Activated CD4-positive, alpha-beta T cell treated with anti-CD3 and anti-CD28 coated beads, Interleukin-2, amount 10 ng/mL, durations not matched to agents 7 days and 5 days (primary cell): ENCODE data around the gene RSRC1. TPM values are rescaled to one million over a fixed set of nuclear protein-coding genes. Genes with fewer than 3 reads are reported as not detected.

ENCODE experiments used
- CTCF ChIA-PET: fragments of 350-600 bp; sonication (Branson Sonifier 250); formaldehyde crosslinking; loops from one replicate; lab custom pipeline; 2021; ENCODE audit warnings: antibody characterized with exemption; lab: Charles Lee
- POLR2A ChIA-PET: fragments of 350-600 bp; sonication (Branson Sonifier 250); formaldehyde crosslinking; loops from one replicate; lab custom pipeline; 2021; ENCODE audit warnings: antibody characterized with exemption; lab: Charles Lee
- DNase-seq: peaks from one replicate; pipeline ENCODE4 v3.0.0-alpha.2; 2020
- H3K27ac Mint-ChIP-seq: one replicate; pipeline ENCODE4 v1.8.0; 2021; ENCODE audit warnings: mild to moderate bottlenecking, moderate library complexity, mixed read lengths
- H3K27me3 Mint-ChIP-seq: one replicate; pipeline ENCODE4 v1.8.0; 2021; ENCODE audit warnings: mixed read lengths
- H3K36me3 Mint-ChIP-seq: one replicate; pipeline ENCODE4 v1.8.0; 2021; ENCODE audit warnings: low read depth, mixed read lengths
- H3K4me1 Mint-ChIP-seq: one replicate; pipeline ENCODE4 v1.8.0; 2021; ENCODE audit warnings: mixed read lengths
- H3K4me3 Mint-ChIP-seq: one replicate; pipeline ENCODE4 v1.8.0; 2021; ENCODE audit warnings: mild to moderate bottlenecking, moderate library complexity, mixed read lengths
- H3K9me3 Mint-ChIP-seq: one replicate; pipeline ENCODE4 v1.8.0; 2021; ENCODE audit warnings: mixed read lengths
- total RNA-seq, 2 experiments: library from RNA; stranded (reverse); gene quantifications; one replicate each; pipeline ENCODE4 v1.2.3, GENCODE V29; 2021

The RSRC1 gene
- total RNA-seq, 2 experiments from 2014 or later, result 41.3 to 46.1 TPM

DNA sequence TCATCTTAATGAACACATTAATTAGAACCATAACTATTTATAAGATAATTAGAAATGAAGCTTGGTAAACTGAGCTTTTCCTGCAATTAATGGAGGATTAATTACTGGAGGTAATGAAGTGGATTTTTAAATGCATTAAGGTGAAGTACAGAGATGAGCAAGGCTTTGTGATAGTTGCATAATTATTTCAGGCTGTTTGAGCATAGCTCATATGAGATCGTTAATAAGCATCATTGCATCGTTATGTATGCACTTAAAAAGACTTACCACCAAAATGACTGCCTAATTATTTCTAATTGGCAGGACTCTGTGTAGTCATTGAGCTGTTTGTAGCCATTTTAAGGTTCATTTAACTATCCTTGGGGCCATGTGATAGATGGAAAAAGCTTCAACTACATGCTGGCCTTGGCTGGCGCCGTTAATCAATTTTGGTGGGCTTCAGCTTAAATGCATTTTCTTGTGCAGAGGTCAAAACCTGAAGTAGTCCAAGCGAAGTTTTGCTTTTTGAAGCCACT is 55.3 kb downstream of the RSRC1 start:
- Mint-ChIP-seq H3K9me3 (no peaks in the 10 kb centered on the region), H3K27me3 (no peaks in the 10 kb centered on the region), H3K27ac (no peak overlapping the region), H3K36me3 (peaks cover 4% of the 10 kb centered on the region), H3K4me3 (no peak overlapping the region), H3K4me1 (peaks cover 7% of the 10 kb centered on the region)
- DNase-seq, result no peak
- POLR2A ChIA-PET, result no interaction called here
- CTCF ChIA-PET, result no interaction called here

DNA sequence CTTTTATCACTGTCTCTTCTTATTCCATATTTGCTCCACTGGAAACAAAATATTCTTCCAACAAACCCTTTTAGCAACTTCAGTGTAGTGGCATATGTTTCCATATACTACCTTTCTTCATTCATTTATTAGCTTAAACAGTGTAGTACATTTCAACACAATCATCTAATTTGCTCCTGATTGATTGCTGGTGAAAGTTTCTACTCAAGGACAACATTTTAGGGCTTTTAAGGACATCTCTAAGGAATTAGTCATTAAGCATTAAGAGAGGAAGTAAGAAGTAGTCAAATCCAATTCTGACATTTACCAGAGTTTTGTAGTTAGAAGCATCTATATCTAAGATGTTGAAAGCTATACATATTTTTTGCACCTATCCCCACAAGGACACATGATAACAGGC is 55.8 kb downstream of the RSRC1 start:
- ChIA-PET CTCF (no interaction called here), POLR2A (no interaction called here)
- no peak for DNase-seq
- H3K4me1 Mint-ChIP-seq, result peaks cover 7% of the 10 kb centered on the region
- no peak overlapping the region for H3K27ac Mint-ChIP-seq
- peaks cover 5% of the 10 kb centered on the region for H3K36me3 Mint-ChIP-seq
- no peak overlapping the region for H3K4me3 Mint-ChIP-seq
- H3K27me3 Mint-ChIP-seq, result no peaks in the 10 kb centered on the region
- no peaks in the 10 kb centered on the region for H3K9me3 Mint-ChIP-seq

DNA sequence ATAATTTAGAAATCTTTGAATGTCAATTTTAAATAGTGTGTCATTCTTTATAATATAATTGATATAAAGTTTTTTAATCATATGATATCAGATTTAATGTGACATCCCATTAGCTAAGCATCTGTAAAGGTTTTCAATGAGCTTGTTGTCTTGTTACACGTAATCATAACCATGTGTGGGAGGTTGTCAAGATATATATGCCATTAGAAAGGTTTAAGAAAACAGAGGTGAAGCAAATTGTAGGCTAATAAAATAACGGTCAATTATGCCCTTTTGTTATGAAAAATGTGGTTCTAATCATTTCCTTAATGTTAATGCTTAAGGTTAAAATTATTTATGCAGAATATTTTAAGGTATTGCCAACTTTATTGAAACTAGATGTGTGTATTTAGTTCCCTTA is 56.3 kb downstream of the RSRC1 start:
- ChIA-PET POLR2A (no interaction called here), CTCF (no interaction called here)
- H3K27ac Mint-ChIP-seq, result no peak overlapping the region
- no peak for DNase-seq
- H3K27me3 Mint-ChIP-seq, result no peaks in the 10 kb centered on the region
- no peak overlapping the region for H3K4me3 Mint-ChIP-seq
- H3K9me3 Mint-ChIP-seq, result no peaks in the 10 kb centered on the region
- H3K4me1 Mint-ChIP-seq, result peaks cover 7% of the 10 kb centered on the region
- peaks cover 5% of the 10 kb centered on the region for H3K36me3 Mint-ChIP-seq

DNA sequence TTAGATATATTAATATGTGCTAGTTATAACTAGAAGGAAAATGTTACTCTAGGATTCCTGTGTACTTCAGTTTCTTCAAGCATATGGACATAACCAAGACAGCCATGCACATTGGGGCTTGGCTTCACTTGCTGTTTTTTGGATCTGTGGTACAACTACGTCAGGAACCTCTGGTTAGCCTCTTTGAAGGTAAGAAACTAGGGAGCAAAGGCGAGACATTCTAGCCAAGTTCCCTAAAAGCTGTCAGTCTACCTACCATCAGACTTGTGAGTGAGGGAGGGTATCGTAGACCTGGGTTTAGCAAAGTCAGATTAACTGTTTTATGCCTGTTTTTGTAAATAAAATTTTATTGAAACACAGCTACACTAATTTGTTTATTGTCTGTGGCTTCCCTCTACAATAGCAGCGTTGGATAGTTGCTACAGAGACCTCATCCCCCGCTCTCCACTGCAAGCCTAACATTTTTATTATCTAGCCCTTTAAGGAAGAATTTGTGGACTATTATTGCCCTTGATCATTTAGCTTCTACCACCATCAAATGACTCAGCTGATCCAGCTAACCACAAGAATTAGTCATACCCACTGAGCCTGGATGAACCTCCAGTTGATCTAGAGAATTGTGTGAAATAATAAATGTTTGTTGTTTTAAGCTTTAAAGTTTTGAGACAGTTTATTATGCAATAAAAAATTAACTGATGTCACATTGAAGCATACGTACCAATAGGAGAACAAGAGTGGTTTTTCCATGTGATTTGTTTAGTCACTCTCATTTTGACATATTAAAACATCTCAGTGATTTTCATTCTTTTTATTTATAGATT is 58.1 kb downstream of the RSRC1 start:
- DNase-seq, result no peak
- POLR2A ChIA-PET, result no interaction called here

DNA sequence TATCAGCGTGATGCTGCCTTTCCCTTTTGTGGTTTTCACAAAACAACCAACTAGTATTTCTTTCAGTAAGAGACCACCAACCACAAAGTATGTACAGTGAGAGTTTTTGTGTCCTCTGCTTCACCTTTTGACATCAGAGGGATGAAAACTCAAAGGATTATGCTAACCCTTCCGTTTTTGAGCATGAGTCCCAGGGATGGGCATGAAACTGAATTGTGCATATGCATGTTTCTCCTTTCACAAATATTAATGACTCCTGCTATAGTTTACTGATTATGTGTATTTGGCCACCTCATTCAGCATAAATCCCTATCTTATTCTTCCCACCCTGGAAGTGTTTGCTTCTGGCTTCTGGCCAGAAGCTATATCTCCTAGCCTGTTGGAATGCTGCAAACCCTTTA is 59.2 kb downstream of the RSRC1 start:
- DNase-seq, result no peak
- no peak overlapping the region for H3K27ac Mint-ChIP-seq
- ChIA-PET CTCF (no interaction called here), POLR2A (no interaction called here)
- no peaks in the 10 kb centered on the region for H3K9me3 Mint-ChIP-seq
- H3K4me1 Mint-ChIP-seq, result peaks cover 7% of the 10 kb centered on the region
- H3K27me3 Mint-ChIP-seq, result no peaks in the 10 kb centered on the region
- H3K36me3 Mint-ChIP-seq, result peaks cover 2% of the 10 kb centered on the region
- no peak overlapping the region for H3K4me3 Mint-ChIP-seq

More for the DNA sequence above, 58.1 kb downstream of the RSRC1 start:
- CTCF ChIA-PET, result interaction anchor here (0.9 kb wide), 1 partner anchor 36 kb away, joined by 3 read pairs; no protein-coding TSS in a partner anchor
- Mint-ChIP-seq H3K4me3 (no peak overlapping the region), H3K9me3 (no peaks in the 10 kb centered on the region), H3K4me1 (peaks cover 7% of the 10 kb centered on the region), H3K27me3 (no peaks in the 10 kb centered on the region), H3K36me3 (peaks cover 2% of the 10 kb centered on the region), H3K27ac (no peak overlapping the region)

DNA sequence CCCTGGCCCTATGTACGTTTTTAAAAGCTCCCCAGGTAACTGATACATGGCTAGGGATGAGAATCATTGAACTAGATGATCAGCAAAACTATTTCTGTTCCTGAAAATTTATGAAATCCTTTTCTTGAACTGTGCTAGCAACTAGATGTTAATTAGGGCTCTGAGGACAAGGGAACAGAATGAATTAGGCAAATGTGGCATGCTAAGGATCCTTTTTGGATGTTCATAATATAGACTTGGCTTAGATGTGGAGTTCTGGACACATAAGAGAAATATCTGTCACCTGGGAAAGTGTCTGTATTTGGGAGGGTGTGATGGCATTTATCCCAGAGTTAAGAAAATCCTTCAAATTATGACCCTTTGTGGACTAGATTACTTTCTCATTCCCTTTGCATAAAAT is 71.2 kb downstream of the RSRC1 start:
- H3K36me3 Mint-ChIP-seq, result peaks cover 2% of the 10 kb centered on the region
- no peaks in the 10 kb centered on the region for H3K4me1 Mint-ChIP-seq
- ChIA-PET POLR2A (no interaction called here), CTCF (no interaction called here)
- DNase-seq, result no peak
- H3K27me3 Mint-ChIP-seq, result no peaks in the 10 kb centered on the region
- H3K27ac Mint-ChIP-seq, result no peak overlapping the region
- no peak overlapping the region for H3K4me3 Mint-ChIP-seq
- peaks cover 11% of the 10 kb centered on the region for H3K9me3 Mint-ChIP-seq

DNA sequence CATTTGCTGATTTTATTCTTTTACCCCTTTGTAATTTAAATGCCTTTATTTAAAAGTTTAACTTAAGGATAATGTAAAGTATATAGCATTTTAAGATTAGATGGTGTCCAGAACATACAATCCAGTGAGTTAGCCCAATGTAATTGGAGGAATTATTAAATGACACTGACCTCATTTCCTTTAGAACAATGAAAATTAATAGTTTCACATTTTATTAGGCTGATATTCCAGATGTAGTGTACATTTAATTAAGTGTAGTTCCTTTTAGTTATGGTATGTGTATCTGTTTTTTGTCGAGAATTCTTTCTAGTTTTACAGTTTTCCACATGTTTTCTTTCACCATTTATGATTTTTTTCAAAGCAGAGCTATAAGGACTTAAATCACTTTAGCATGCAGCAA is 75.8 kb downstream of the RSRC1 start:
- Mint-ChIP-seq H3K4me3 (no peak overlapping the region), H3K27ac (no peak overlapping the region), H3K27me3 (no peaks in the 10 kb centered on the region), H3K4me1 (no peaks in the 10 kb centered on the region), H3K9me3 (peaks cover 2% of the 10 kb centered on the region), H3K36me3 (no peaks in the 10 kb centered on the region)
- ChIA-PET POLR2A (no interaction called here), CTCF (no interaction called here)
- DNase-seq, result no peak

DNA sequence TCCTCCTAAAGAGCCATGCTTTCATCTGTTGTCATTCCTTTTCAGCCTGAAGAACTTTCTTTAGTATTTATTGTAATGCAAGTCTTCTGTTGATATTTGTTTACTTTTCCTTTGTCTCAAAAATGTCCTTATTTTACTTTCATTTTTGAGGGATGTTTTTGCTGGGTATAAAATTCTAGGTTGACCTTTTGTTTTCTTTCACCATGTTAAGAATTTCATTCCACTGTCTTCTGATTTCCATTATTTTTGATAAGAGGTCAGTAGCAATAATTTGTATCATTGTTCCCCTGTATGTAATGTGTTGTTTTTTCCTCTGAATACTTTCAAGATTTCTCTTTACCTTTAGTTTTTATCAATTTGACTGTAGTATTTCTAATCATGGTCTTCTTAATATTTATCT is 91.1 kb downstream of the RSRC1 start:
- ChIA-PET CTCF (no interaction called here), POLR2A (no interaction called here)
- Mint-ChIP-seq H3K4me3 (no peak overlapping the region), H3K9me3 (peaks cover 36% of the 10 kb centered on the region), H3K36me3 (peaks cover 39% of the 10 kb centered on the region), H3K27ac (no peak overlapping the region), H3K4me1 (no peaks in the 10 kb centered on the region), H3K27me3 (no peaks in the 10 kb centered on the region)
- DNase-seq, result no peak

DNA sequence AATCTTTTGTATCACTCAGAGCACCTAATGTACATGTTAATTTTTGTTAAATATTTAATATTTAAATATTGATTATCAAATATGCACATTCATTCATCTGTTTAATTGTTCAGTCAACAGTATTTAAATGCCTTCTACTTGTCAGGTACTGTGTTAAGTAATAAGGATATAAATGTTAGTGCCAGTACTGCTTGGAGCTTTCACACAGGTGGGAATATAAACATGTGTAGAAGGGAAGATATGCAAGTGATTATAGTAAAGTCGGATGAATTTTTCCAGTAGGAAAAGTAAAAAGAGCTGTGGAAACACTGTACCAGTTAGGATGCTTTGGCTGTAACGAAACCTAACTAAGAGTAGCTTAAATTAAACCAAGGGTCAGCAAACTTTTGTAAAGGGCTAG is 95.4 kb downstream of the RSRC1 start:
- no peak for DNase-seq
- POLR2A ChIA-PET, result no interaction called here
- CTCF ChIA-PET, result no interaction called here
- Mint-ChIP-seq H3K27me3 (no peaks in the 10 kb centered on the region), H3K4me1 (no peaks in the 10 kb centered on the region), H3K27ac (no peak overlapping the region), H3K9me3 (peaks cover 13% of the 10 kb centered on the region), H3K36me3 (peaks cover 29% of the 10 kb centered on the region), H3K4me3 (no peak overlapping the region)

DNA sequence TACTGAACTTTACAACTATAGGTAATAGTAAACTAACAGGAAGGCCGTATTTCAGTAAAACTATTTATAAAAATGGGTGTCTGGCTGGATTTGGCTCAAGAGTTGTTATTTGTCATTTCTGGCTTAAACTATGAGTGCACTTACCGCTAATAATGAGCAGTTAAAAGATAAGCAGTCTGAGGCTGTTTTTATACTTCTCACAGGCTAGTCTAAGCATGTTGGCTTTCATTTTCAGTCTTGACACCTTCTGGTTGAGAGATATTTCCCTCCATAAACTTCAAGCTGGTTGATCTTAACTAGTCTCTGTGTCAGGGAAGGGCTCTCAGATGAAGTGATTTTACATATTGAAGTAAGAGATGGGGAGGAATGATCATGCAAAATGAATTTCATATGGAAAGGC is 96.1 kb downstream of the RSRC1 start:
- peaks cover 23% of the 10 kb centered on the region for H3K36me3 Mint-ChIP-seq
- no peaks in the 10 kb centered on the region for H3K27me3 Mint-ChIP-seq
- ChIA-PET CTCF (no interaction called here), POLR2A (no interaction called here)
- H3K27ac Mint-ChIP-seq, result no peak overlapping the region
- no peak overlapping the region for H3K4me3 Mint-ChIP-seq
- DNase-seq, result no peak
- no peaks in the 10 kb centered on the region for H3K4me1 Mint-ChIP-seq
- peaks cover 8% of the 10 kb centered on the region for H3K9me3 Mint-ChIP-seq

DNA sequence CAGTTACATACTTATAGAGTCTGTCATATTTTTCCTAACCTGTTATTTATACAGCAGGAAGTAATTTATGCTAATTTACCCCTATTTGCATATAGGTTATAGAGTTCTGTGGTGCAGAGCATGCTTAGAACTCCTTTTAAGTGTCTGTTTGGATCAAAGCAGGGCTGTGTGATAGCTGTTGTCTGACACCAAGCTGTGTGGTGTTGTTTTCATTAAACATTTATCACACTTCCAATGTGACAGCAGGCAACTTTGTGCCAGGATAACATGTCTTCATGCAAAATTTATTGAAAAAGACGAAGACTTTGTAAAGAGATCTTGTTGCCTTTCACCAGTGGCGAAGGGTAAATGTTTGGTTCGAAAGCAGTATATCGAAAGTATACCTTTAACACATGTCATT is 100.2 kb downstream of the RSRC1 start:
- no peaks in the 10 kb centered on the region for H3K9me3 Mint-ChIP-seq
- peaks cover 3% of the 10 kb centered on the region for H3K36me3 Mint-ChIP-seq
- no peaks in the 10 kb centered on the region for H3K4me1 Mint-ChIP-seq
- no peak for DNase-seq
- H3K27me3 Mint-ChIP-seq, result no peaks in the 10 kb centered on the region
- no peak overlapping the region for H3K4me3 Mint-ChIP-seq
- H3K27ac Mint-ChIP-seq, result no peak overlapping the region
- CTCF ChIA-PET, result no interaction called here
- POLR2A ChIA-PET, result no interaction called here

DNA sequence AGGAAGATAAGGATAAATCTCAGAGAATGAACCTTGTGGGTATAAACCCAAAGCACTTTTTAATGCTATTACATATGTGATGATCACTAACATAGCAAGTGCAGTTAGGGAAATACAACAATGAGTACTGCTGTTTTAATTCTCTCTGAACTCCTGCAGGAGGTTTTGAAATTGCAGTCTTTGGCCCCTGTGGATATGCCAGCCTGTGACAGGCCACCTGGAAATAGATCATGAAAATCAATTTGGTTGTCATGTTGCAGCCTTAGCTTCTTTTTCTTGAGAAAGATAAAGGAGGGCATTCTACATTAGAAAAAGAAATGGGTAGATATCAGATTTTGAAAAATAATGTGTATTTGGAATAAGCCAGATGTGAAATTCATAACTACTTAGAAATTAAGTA is 103.6 kb downstream of the RSRC1 start:
- Mint-ChIP-seq H3K4me1 (no peaks in the 10 kb centered on the region), H3K27ac (no peak overlapping the region), H3K9me3 (peaks cover 3% of the 10 kb centered on the region), H3K36me3 (peaks cover 2% of the 10 kb centered on the region), H3K27me3 (no peaks in the 10 kb centered on the region), H3K4me3 (no peak overlapping the region)
- no peak for DNase-seq
- ChIA-PET POLR2A (no interaction called here), CTCF (no interaction called here)

DNA sequence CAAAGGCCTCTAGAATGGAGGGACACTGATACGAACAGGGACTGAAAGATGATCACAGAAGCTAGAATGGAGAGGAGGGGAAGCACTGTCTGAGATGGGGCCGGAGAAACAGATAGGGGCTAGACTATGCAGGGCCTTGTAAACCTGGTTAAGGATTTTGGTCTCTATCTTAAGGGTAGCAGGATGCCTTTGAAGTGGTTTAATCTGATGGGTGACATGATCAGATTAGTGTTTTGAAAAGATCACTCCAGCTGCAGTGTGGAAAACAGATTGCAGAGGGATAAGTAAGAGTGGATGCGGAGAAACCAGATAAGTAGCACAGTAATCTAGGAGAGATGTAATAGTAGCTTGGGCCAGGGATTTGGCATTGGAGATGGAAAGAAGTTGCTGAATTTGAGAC is 108.1 kb downstream of the RSRC1 start:
- Mint-ChIP-seq H3K4me3 (no peak overlapping the region), H3K36me3 (peaks cover 2% of the 10 kb centered on the region), H3K27me3 (no peaks in the 10 kb centered on the region), H3K27ac (no peak overlapping the region), H3K4me1 (no peaks in the 10 kb centered on the region), H3K9me3 (peaks cover 3% of the 10 kb centered on the region)
- ChIA-PET CTCF (no interaction called here), POLR2A (no interaction called here)
- DNase-seq, result no peak

DNA sequence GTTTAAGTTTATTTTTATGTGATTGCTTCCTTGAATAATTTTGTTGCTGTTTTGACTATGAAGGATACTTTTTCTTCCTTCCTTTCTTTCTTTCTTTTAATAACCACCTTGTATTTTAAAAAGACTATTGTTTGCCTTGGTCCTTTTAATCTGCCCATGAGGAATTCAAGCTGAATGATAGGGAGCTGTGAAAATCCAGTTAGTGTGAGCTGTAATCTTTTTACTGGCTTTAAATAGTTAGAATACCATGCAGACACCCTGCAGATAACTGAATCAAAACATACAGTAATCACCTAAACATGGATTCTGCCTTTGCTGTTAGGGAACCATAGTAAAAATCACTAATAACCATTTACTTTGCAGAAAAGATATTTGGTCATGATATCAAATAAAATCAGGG is 110.7 kb downstream of the RSRC1 start:
- DNase-seq, result no peak
- no peak overlapping the region for H3K27ac Mint-ChIP-seq
- H3K9me3 Mint-ChIP-seq, result peaks cover 3% of the 10 kb centered on the region
- H3K4me3 Mint-ChIP-seq, result no peak overlapping the region
- H3K27me3 Mint-ChIP-seq, result no peaks in the 10 kb centered on the region
- H3K36me3 Mint-ChIP-seq, result no peaks in the 10 kb centered on the region
- ChIA-PET CTCF (no interaction called here), POLR2A (no interaction called here)
- no peaks in the 10 kb centered on the region for H3K4me1 Mint-ChIP-seq
